Effector memory CD4-positive, alpha-beta T cell (primary cell): ENCODE measurements around the gene MED31.
"Not testable (repeated sequence)": the region's sequence is repeated elsewhere in the genome, so short reads cannot be mapped to it uniquely, and the experiment has no call there.

Experiments
- DNase-seq, 3 donors: peaks; one replicate each; pipeline ENCODE4 v3.0.0-alpha.2; 2020
- H3K27ac ChIP-seq: 2 replicates; pipeline ENCODE4 v1.7.0; 2013; ENCODE audit warnings: mild to moderate bottlenecking, low read length, moderate library complexity; ENCODE audit not compliant: insufficient read depth, poor library complexity, severe bottlenecking
- H3K27me3 ChIP-seq: replicated peaks from 2 replicates; pipeline ENCODE4 v1.7.0; 2013; ENCODE audit warnings: mild to moderate bottlenecking, low read length; ENCODE audit not compliant: insufficient read depth, control insufficient read depth, poor library complexity, severe bottlenecking
- H3K36me3 ChIP-seq: 2 replicates; pipeline ENCODE4 v1.7.0; 2013; ENCODE audit warnings: mild to moderate bottlenecking, low read length, moderate library complexity; ENCODE audit not compliant: control insufficient read depth, insufficient read depth
- H3K4me1 ChIP-seq: 2 replicates; pipeline ENCODE4 v1.7.0; 2013; ENCODE audit warnings: low read length, mild to moderate bottlenecking; ENCODE audit not compliant: control insufficient read depth, insufficient read depth, poor library complexity, severe bottlenecking
- H3K4me3 ChIP-seq: 2 replicates; pipeline ENCODE4 v1.7.0; 2013; ENCODE audit warnings: low read length, low read depth, mild to moderate bottlenecking; ENCODE audit not compliant: insufficient read depth, poor library complexity, severe bottlenecking
- H3K9me3 ChIP-seq: 2 replicates; pipeline ENCODE4 v1.7.0; 2013; ENCODE audit warnings: mild to moderate bottlenecking, low read length, moderate library complexity; ENCODE audit not compliant: control insufficient read depth

MED31 gene

GRCh38 chr17:6657633-6658287 is 6.4 kb upstream of the MED31 start:
- peak overlapping the region; percentile 45 for H3K27ac ChIP-seq
- H3K27me3 ChIP-seq, result no peaks in the 10 kb centered on the region
- H3K4me1 ChIP-seq, result peaks cover 7% of the 10 kb centered on the region
- peak overlapping the region; percentile 63 for H3K4me3 ChIP-seq
- no peaks in the 10 kb centered on the region for H3K36me3 ChIP-seq
- DNase-seq, result no peak
- H3K9me3 ChIP-seq, result no peaks in the 10 kb centered on the region

DNA sequence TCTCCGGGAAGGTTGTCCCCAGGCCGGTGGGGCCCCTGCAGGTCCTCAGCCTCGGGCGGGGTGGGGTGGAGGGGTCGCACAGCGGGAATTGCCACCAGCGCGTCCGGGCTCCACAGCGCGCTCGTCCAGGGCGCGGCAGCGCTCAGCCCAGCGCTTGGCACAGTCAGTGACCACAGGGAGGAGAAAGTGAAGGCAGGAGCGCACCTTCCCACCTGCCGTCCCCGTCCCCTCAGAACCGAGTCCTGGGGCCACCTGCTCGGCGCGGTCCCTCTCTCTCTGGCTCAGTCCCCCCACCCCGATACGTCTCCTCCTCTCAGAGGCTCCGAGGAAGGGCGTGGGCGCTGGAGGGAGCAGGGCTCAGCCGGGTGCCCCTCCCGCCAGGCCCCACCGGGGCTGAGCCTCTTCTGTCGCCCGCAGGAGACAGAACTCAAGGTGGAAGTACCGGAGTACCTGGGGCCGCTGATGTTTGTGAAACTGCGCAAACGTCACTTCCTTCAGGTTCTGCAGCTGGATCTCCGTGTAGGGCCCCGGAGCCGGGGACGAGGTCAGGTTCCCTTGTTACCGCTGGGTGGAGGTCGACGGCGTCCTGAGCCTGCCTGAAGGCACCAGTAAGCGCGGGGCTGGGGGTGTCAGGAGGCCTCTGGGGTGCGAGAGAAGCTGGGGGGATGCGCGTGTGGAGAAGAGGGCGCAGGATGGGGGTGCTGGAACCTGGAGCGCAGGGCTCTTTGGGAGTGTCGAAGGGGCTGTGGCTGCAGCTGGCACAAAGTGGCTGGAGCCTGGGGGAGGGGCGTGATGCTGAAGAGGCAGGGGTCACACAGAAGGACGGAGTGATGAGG is 5.6 kb upstream of the MED31 start:
- peaks cover 12% of the 10 kb centered on the region for H3K4me1 ChIP-seq
- not testable (repeated sequence) for H3K36me3 ChIP-seq, H3K27me3 ChIP-seq, H3K9me3 ChIP-seq
- peak; percentile 23 to 49 (median 36) for DNase-seq
- H3K4me3 ChIP-seq, result peak overlapping the region; percentile 63
- peak overlapping the region; percentile 45 for H3K27ac ChIP-seq

DNA sequence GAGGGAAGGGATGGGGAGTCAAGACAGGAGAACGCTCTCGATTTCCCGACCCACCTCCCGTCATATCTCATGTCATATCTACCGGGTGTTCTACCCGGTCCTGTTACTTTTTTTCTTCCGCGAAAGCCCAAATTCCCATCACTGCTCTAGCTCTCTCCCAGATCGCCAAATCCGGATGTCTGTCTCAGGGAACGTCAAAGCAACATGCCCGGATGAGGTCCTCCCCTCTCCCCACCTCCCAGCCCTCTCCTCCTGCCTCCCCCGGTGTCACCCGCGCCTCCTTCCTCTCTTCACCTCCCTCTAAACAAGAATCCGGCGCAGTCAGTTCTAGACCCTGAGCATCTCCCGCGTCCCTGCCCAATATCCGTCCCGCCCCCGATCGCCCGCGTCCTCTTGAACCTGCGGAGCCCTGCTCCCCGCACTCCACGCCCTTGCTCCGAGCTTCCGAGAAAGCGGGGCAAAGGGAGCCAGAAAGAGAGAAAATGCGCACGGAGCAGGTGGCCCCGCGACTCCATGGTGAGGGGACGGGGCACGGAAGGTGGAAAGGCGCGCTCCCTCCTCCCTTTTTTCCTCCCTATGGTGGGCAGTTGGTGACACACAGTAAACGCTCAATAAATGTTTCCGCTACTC is 4.4 kb upstream of the MED31 start:
- H3K27me3 ChIP-seq, H3K27ac ChIP-seq, DNase-seq, H3K9me3 ChIP-seq, H3K36me3 ChIP-seq, H3K4me3 ChIP-seq: not testable (repeated sequence)
- H3K4me1 ChIP-seq, result peaks cover 16% of the 10 kb centered on the region

- DNase-seq, result no peak
- H3K27ac ChIP-seq, result no peak overlapping the region
- no peaks in the 10 kb centered on the region for H3K27me3 ChIP-seq
- no peaks in the 10 kb centered on the region for H3K36me3 ChIP-seq
- H3K4me3 ChIP-seq, result no peak overlapping the region
- H3K4me1 ChIP-seq, result peaks cover 21% of the 10 kb centered on the region
- no peaks in the 10 kb centered on the region for H3K9me3 ChIP-seq
Measured at GRCh38 chr17:6654841-6655731, 3.7 kb upstream of the MED31 start.

GRCh38 chr17:6651919-6652452 is 581 bp upstream of the MED31 start:
- DNase-seq, result peak in 1 of 3 donors; percentile 36

GRCh38 chr17:6648181-6648580 is 3.2 kb downstream of the MED31 start:
- H3K4me1 ChIP-seq, result peaks cover 15% of the 10 kb centered on the region
- no peak for DNase-seq
- H3K27me3 ChIP-seq, result no peaks in the 10 kb centered on the region
- no peak overlapping the region for H3K27ac ChIP-seq
- peaks cover 29% of the 10 kb centered on the region for H3K36me3 ChIP-seq
- no peaks in the 10 kb centered on the region for H3K9me3 ChIP-seq
- no peak overlapping the region for H3K4me3 ChIP-seq

More at GRCh38 chr17:6651919-6652452, 581 bp upstream of the MED31 start:
- no peaks in the 10 kb centered on the region for H3K27me3 ChIP-seq
- peak overlapping the region; percentile 100 for H3K27ac ChIP-seq
- no peaks in the 10 kb centered on the region for H3K9me3 ChIP-seq
- peaks cover 15% of the 10 kb centered on the region for H3K4me1 ChIP-seq
- peak overlapping the region; percentile 67 for H3K4me3 ChIP-seq
- peaks cover 16% of the 10 kb centered on the region for H3K36me3 ChIP-seq

DNA sequence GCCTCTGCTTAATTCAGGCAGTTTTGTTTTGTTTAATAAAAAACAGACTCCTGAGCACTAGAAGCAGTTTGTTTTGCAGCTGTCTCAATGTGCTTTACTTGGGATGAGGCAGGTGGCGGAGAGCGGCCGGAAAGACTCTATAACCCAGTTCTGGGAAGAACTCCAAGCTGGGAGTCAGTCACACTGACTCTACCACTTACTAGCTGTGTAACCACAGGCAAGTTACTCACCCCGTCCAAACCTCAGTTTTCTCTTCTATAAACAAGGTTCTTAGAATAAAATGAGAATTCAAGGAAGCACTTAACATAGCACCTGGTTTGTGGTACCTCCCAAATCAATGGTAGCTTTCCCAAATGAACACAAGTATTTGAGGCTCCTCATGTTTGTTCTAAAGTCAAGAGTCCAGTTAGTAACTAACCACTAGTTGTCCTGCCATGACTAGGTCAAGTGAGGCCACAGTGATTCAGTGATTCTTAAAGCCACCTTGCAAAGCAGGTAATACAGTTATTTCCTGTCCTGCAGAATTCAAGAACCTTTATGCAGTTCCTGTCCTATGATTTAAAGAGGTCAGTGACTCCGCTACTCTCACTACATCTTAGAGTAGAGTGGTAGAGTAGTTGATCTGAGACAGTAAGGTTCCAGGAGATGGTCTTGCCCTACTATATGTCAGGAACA is 7.8 kb downstream of the MED31 start:
- Histone ChIP-seq H3K36me3 (peaks cover 19% of the 10 kb centered on the region), H3K9me3 (no peaks in the 10 kb centered on the region), H3K27ac (no peak overlapping the region), H3K4me3 (no peak overlapping the region), H3K4me1 (peaks cover 20% of the 10 kb centered on the region), H3K27me3 (no peaks in the 10 kb centered on the region)
- DNase-seq, result no peak

DNA sequence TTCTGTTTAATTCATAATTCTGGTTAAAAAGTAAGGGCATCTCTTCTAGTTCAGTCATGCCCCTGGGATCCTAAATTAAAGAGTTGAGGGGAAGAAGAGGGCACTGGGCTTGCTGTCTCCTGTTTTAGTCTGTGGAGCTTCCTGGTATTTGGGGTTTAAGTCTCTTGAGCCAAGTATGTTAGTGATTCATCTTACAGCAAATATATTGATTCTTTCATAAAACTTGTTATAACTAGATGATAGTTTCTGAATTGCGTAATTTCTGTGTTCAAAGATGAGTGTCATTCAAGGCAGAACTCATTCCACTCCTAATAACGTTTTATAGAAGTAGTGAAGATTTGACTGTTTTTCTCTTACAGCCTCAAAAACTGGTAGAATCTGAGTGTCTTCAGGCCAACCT is 8.8 kb downstream of the MED31 start:
- peaks cover 23% of the 10 kb centered on the region for H3K4me1 ChIP-seq
- H3K27me3 ChIP-seq, result no peaks in the 10 kb centered on the region
- no peak for DNase-seq
- H3K27ac ChIP-seq, result no peak overlapping the region
- H3K36me3 ChIP-seq, result peaks cover 14% of the 10 kb centered on the region
- H3K4me3 ChIP-seq, result no peak overlapping the region
- no peaks in the 10 kb centered on the region for H3K9me3 ChIP-seq

DNA sequence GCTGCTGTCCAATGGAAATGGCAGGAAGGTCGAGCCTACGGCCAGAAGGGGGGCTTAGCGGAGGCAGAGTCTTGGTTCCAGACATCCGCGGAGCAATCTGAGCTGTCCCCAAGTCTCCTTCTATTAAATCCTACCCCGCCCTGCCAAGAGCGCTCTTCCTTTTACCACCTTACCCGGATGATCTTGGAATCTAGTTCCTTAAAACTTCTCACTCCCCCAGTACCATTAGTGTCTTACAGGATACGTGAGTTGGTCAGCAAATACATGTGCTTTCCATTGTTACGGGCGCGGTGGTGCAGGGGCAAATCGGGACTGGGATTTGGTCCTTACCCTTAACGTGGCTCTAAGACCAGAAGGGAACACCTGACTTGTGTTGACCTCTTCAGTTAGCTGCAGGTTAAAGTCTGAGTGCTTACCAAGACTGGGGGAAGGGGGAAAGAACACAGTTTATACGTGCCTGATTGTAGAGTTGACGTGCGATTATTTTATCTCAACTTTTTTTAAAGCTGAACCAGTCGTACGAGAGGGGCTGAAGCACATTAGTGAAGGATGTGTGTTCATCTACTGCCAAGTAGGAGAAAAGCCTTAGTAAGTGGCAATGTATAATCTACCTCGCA is 10.1 kb downstream of the MED31 start:
- no peaks in the 10 kb centered on the region for H3K27me3 ChIP-seq
- H3K27ac ChIP-seq, result peak overlapping the region; percentile 82
- peak overlapping the region; percentile 81 for H3K4me3 ChIP-seq
- no peaks in the 10 kb centered on the region for H3K9me3 ChIP-seq
- peaks cover 23% of the 10 kb centered on the region for H3K4me1 ChIP-seq
- DNase-seq, result no peak
- H3K36me3 ChIP-seq, result peaks cover 14% of the 10 kb centered on the region
